HG03469 (cell line): ENCODE measurements around the gene CKB.
"Not testable (repeated sequence)": the region's sequence is repeated elsewhere in the genome, so short reads cannot be mapped to it uniquely, and the experiment has no call there.

Experiments
- ATAC-seq: cut with Tn5 transposase; IDR thresholded peaks from one replicate; pipeline ENCODE4 v1.9.1; 2021; ENCODE audit warnings: mild to moderate bottlenecking, moderate library complexity, moderate number of reproducible peaks; ENCODE audit not compliant: unreplicated experiment

The CKB gene

GRCh38 chr14:103514596-103515421 lies 7.8 kb downstream of the CKB start:
- no peak for ATAC-seq

GRCh38 chr14:103512701-103513611 lies 9.7 kb downstream of the CKB start:
- ATAC-seq = no peak

- ATAC-seq = not testable (repeated sequence)
These were observed 10.4 kb downstream of the CKB start for GRCh38 chr14:103512180-103512579.

- no peak for ATAC-seq
These were observed 11.6 kb downstream of the CKB start for GRCh38 chr14:103510724-103511693.

- no peak for ATAC-seq
These were observed 12.5 kb downstream of the CKB start for GRCh38 chr14:103509864-103510723.

GRCh38 chr14:103508521-103509329 lies 13.9 kb downstream of the CKB start:
- ATAC-seq = no peak

GRCh38 chr14:103507751-103508150 lies 14.9 kb downstream of the CKB start:
- ATAC-seq = no peak

GRCh38 chr14:103504991-103505565 lies 17.6 kb downstream of the CKB start:
- no peak for ATAC-seq

GRCh38 chr14:103503296-103503695 lies 19.3 kb downstream of the CKB start:
- no peak for ATAC-seq

GRCh38 chr14:103502877-103503276 lies 19.8 kb downstream of the CKB start:
- ATAC-seq = no peak

- no peak for ATAC-seq
These were observed 20.5 kb downstream of the CKB start for GRCh38 chr14:103501921-103502669.

- ATAC-seq = no peak
These were observed 21.4 kb downstream of the CKB start for GRCh38 chr14:103501041-103501870.

GRCh38 chr14:103500148-103500990 lies 22.3 kb downstream of the CKB start:
- no peak for ATAC-seq

GRCh38 chr14:103499709-103500108 lies 22.9 kb downstream of the CKB start:
- ATAC-seq = no peak

GRCh38 chr14:103496776-103497175 lies 25.9 kb downstream of the CKB start:
- no peak for ATAC-seq

- no peak for ATAC-seq
These were observed 26.8 kb downstream of the CKB start for GRCh38 chr14:103495854-103496253.
